Testis (tissue), 3 donors: Measurements from ENCODE around the gene PCDHA3. TPM values are rescaled to one million over a fixed set of nuclear protein-coding genes. Genes with fewer than 3 reads are reported as not detected.
"Not testable (repeated sequence)": the region's sequence is repeated elsewhere in the genome, so short reads cannot be mapped to it uniquely, and the experiment has no call there.

Source experiments
- DNase-seq: peaks from one replicate; pipeline ENCODE4 v3.0.0-alpha.2; 2019
- H3K27ac ChIP-seq, 2 donors: fragments of 200-600 bp; sonication (generic); one replicate each; pipeline ENCODE4 v1.5.1; 2019
- H3K27me3 ChIP-seq: fragments of 200-600 bp; sonication (generic); one replicate; pipeline ENCODE4 v1.5.1; 2019
- H3K36me3 ChIP-seq: fragments of 200-600 bp; sonication (generic); one replicate; pipeline ENCODE4 v1.5.1; 2017; ENCODE audit warnings: low read depth; ENCODE audit errors: missing control alignments
- H3K4me1 ChIP-seq: fragments of 200-600 bp; sonication (generic); one replicate; pipeline ENCODE4 v1.5.1; 2019
- H3K4me3 ChIP-seq, 2 donors: fragments of 200-600 bp; sonication (generic); one replicate each; pipeline ENCODE4 v1.5.1; 2017 to 2019
- H3K9me3 ChIP-seq: fragments of 200-600 bp; sonication (generic); one replicate; pipeline ENCODE4 v1.5.1; 2017
- POLR2A ChIP-seq: fragments of 450-650 bp; IDR thresholded peaks from one replicate; pipeline ENCODE4 v1.6.1; 2017; ENCODE audit warnings: antibody characterized with exemption, mild to moderate bottlenecking, moderate library complexity
- WGBS, 2 donors: methylation state at CpG; one replicate each; pipeline ENCODE4 v1.1.5; 2018; 5-methylcytosine and 5-hydroxymethylcytosine counted together
- intact Hi-C: fragments of 100-400 bp; cut with DNase I; formaldehyde crosslinking; loops from one replicate; pipeline ENCODE4 v1.15.1; 2023; ENCODE audit warnings: low total_unique reads
- polyA plus RNA-seq: library from polyadenylated mRNA; stranded (reverse); fragments of 350-450 nt; fragmentation: Illumina TruSeq; extraction: RNeasy Lipid Tissue Mini Kit (QIAGEN cat#74804); gene quantifications from one replicate; pipeline ENCODE4 v1.2.3, GENCODE V29; 2014; ENCODE audit warnings: low read depth, low replicate concordance; ENCODE audit not compliant: insufficient read depth
- total RNA-seq, 2 donors: library from RNA; depleted of rRNA; stranded (reverse); fragments of >200 nt; gene quantifications; one replicate each; pipeline ENCODE4 v1.2.3, GENCODE V29; 2016
- TF ChIP-seq, protein P1 (sequence below), 3 experiments: fragments of 450-650 bp in 2 of 3; fragments of 200-600 bp in 1 of 3; sonication (generic) in 1 of 3; IDR thresholded peaks; one replicate each; pipeline ENCODE4 v1.5.1; 2016 to 2019; ENCODE audit warnings: antibody characterized with exemption in 3 of 3, mild to moderate bottlenecking in 2 of 3, moderate library complexity in 1 of 3

Gene PCDHA3
- total and polyA plus RNA-seq, 3 donors from 2014 or later = 0.74 to 2.0 (median 0.79) TPM

DNA sequence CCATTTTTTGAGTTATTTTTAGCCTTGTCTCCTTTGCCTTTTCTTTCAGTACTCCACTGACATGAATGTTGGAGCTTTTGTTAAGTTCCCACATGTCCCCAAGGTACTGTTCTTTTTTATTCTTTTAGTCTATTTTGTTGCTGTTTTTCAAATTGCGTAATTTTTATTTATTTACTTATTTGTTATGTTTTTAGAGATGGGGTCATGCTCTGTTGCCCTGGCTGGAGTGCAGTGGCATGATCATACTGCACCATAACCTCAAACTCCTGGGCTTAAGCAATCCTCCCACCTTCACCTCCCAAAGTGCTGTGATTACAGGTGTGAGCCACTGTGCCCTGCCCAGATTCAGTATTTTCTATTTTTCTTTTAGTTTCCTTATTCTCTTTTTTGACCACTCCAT is 20.3 kb upstream of the PCDHA3 start:
- DNase-seq = no peak
- 83 to 94% methylated on average over 1 of the region's 1 CpG for WGBS, 2 donors
- Histone ChIP-seq H3K27me3 (no peaks in the 10 kb centered on the region), H3K9me3 (no peaks in the 10 kb centered on the region), H3K4me3 (no peak overlapping the region), H3K27ac (no peak overlapping the region), H3K36me3 (no peaks in the 10 kb centered on the region), H3K4me1 (no peaks in the 10 kb centered on the region)
- TF ChIP-seq, protein P1, sequence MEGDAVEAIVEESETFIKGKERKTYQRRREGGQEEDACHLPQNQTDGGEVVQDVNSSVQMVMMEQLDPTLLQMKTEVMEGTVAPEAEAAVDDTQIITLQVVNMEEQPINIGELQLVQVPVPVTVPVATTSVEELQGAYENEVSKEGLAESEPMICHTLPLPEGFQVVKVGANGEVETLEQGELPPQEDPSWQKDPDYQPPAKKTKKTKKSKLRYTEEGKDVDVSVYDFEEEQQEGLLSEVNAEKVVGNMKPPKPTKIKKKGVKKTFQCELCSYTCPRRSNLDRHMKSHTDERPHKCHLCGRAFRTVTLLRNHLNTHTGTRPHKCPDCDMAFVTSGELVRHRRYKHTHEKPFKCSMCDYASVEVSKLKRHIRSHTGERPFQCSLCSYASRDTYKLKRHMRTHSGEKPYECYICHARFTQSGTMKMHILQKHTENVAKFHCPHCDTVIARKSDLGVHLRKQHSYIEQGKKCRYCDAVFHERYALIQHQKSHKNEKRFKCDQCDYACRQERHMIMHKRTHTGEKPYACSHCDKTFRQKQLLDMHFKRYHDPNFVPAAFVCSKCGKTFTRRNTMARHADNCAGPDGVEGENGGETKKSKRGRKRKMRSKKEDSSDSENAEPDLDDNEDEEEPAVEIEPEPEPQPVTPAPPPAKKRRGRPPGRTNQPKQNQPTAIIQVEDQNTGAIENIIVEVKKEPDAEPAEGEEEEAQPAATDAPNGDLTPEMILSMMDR (IDR thresholded peaks at IDR 0.05) = no peak
- TF ChIP-seq POLR2A = no peak
- intact Hi-C loops = no loop called here

DNA sequence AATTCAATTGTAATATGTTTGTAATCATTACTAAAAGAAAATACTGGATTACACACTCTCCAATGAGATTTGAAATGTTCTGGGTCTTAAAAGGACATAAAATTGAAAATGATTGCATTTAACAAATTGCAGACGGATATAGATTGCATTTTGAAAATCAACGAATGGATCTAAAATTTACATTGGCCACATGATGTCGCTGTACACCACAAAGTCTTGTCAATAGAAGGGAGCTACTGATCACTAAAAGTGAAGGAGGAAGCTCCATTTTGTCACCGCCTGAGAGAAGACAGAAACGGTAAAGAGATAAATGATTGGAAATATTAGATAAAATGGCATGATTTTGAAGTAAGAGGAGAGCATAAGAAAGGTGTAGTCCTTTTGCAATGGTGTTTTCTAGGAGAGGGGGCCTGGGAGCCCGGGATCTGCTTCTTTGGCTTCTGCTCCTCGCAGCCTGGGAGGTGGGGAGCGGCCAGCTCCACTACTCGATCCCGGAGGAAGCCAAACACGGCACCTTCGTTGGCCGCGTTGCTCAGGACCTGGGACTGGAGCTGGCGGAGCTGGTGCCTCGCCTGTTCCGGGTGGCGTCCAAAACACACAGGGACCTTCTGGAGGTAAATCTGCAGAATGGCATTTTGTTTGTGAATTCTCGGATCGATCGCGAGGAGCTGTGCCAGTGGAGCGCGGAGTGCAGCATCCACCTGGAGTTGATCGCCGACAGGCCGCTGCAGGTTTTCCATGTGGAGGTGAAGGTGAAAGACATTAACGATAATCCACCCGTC is 14.8 kb upstream of the PCDHA3 start, which contains the start of gene PCDHA1:
TSS of gene PCDHA1 (plus strand) at position 236 of the 782 bp plus-strand sequence.
- intact Hi-C loops = no loop called here
- H3K9me3 ChIP-seq = no peaks in the 10 kb centered on the region
- H3K27ac ChIP-seq = no peak within 1 kb of the TSS
- DNase-seq = peak; percentile 14
- TF ChIP-seq POLR2A = no peak
- TF ChIP-seq, protein P1 (IDR thresholded peaks at IDR 0.05) = no peak
- H3K4me3 ChIP-seq = no peak within 1 kb of the TSS
- H3K36me3 ChIP-seq = no peaks in the 10 kb centered on the region
- WGBS, 2 donors = 15 to 24% methylated on average over 21 to 29 of the region's 29 CpGs
- peaks cover 4% of the 10 kb centered on the region for H3K27me3 ChIP-seq
- H3K4me1 ChIP-seq = no peaks in the 10 kb centered on the region

DNA sequence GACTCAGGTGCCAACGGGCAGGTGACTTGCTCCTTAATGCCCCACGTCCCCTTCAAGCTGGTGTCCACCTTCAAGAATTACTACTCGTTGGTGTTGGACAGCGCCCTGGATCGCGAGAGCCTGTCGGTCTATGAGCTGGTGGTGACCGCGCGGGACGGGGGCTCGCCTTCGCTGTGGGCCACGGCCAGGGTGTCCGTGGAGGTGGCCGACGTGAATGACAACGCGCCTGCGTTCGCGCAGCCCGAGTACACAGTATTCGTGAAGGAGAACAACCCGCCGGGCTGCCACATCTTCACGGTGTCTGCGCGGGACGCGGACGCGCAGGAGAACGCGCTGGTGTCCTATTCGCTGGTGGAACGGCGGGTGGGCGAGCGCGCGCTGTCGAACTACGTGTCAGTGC is 13.4 kb upstream of the PCDHA3 start:
- 21 to 31% methylated on average over 44 of the region's 44 CpGs for WGBS, 2 donors
- peak; percentile 16 for DNase-seq
- H3K4me3 ChIP-seq, H3K27ac ChIP-seq, H3K4me1 ChIP-seq, H3K36me3 ChIP-seq, H3K27me3 ChIP-seq, H3K9me3 ChIP-seq, intact Hi-C loops: not testable (repeated sequence)

DNA sequence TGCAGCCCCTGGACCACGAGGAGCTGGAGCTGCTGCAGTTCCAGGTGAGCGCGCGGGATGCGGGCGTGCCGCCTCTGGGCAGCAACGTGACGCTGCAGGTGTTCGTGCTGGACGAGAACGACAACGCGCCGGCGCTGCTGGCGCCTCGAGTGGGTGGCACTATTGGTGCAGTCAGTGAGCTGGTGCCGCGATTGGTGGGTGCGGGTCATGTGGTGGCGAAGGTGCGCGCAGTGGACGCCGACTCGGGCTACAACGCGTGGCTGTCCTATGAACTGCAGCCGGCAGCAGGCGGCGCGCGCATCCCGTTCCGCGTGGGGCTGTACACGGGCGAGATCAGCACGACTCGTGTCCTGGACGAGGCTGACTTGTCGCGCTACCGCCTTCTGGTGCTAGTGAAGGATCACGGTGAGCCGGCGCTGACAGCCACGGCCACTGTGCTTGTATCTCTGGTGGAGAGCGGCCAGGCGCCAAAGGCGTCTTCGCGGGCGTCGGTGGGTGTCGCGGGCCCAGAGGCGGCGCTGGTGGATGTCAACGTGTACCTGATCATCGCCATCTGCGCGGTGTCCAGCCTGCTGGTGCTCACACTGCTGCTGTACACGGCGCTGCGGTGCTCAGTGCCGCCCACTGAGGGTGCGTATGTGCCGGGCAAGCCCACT is 12.9 kb upstream of the PCDHA3 start:
- H3K4me3 ChIP-seq, H3K9me3 ChIP-seq, H3K27ac ChIP-seq, H3K27me3 ChIP-seq, intact Hi-C loops, H3K36me3 ChIP-seq, H3K4me1 ChIP-seq: not testable (repeated sequence)
- 17 to 27% methylated on average over 14 to 57 of the region's 70 CpGs for WGBS, 2 donors
- DNase-seq = peak; percentile 18

DNA sequence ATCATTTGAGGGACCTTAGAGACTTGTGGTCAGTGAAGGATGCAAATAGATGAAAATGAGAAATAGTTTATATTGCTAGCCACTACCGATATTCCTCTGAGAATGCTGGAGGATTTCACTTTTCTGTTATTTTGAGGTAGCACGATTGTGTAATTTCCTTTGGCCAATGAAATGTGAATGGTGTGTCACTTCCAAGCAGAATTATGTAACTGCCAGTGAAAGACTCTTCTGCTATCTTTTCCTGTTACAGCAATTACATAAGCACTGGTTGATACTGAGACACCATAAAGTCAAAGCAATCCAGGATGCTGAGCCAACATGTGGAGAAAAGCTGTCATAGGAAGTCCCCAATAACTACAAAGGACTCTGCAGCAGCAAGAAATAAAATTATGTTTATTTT is 9.8 kb upstream of the PCDHA3 start:
- Histone ChIP-seq H3K4me3 (no peak overlapping the region), H3K9me3 (no peaks in the 10 kb centered on the region), H3K27me3 (peaks cover 4% of the 10 kb centered on the region), H3K4me1 (no peaks in the 10 kb centered on the region), H3K27ac (no peak overlapping the region), H3K36me3 (no peaks in the 10 kb centered on the region)
- 36 to 39% methylated on average over 2 of the region's 2 CpGs for WGBS, 2 donors
- no peak for DNase-seq
- TF ChIP-seq, protein P1 (IDR thresholded peaks at IDR 0.05) = no peak
- TF ChIP-seq POLR2A = no peak
- intact Hi-C loops = no loop called here
